Activated CD8-positive, alpha-beta memory T cell treated with anti-CD3 and anti-CD28 coated beads, Interleukin-2, amount 50 U/mL, for 24 hours (primary cell): Measurements from ENCODE around the gene CBX1.
"Not testable (repeated sequence)": the region's sequence is repeated elsewhere in the genome, so short reads cannot be mapped to it uniquely, and the experiment has no call there.

Experiments
- DNase-seq: peaks from one replicate; pipeline ENCODE4 v3.0.0-alpha.2; 2020; ENCODE audit errors: extremely low read depth

The CBX1 gene

GRCh38 chr17:48051706-48052486 lies 49.4 kb downstream of the CBX1 start:
- DNase-seq, result no peak

GRCh38 chr17:48051283-48051682 lies 50.0 kb downstream of the CBX1 start:
- no peak for DNase-seq

- DNase-seq, result no peak
These were observed 52.7 kb downstream of the CBX1 start for GRCh38 chr17:48048384-48049126.

- peak; percentile 97 for DNase-seq
These were observed 53.4 kb downstream of the CBX1 start, which contains the start of gene NFE2L1 for GRCh38 chr17:48047741-48048383. NFE2L1 (plus strand) TSS chr17:48048359; CDS start chr17:48051119, 2,760 bp downstream.

- no peak for DNase-seq
These were observed 54.1 kb downstream of the CBX1 start for GRCh38 chr17:48047113-48047740.

- DNase-seq, result no peak
These were observed 55.0 kb downstream of the CBX1 start for GRCh38 chr17:48046296-48046695.

- DNase-seq, result no peak
These were observed 55.8 kb downstream of the CBX1 start for GRCh38 chr17:48045316-48046001.

- DNase-seq, result no peak
These were observed 56.4 kb downstream of the CBX1 start for GRCh38 chr17:48044851-48045250.

GRCh38 chr17:48043176-48043575 lies 58.1 kb downstream of the CBX1 start:
- DNase-seq, result no peak

- no peak for DNase-seq
These were observed 62.6 kb downstream of the CBX1 start for GRCh38 chr17:48038687-48039086.

- DNase-seq, result no peak
These were observed 63.4 kb downstream of the CBX1 start for GRCh38 chr17:48037838-48038323.

- DNase-seq, result no peak
These were observed 64.0 kb downstream of the CBX1 start, which contains the start of gene COPZ2 for GRCh38 chr17:48037036-48037837. COPZ2 (minus strand) TSS chr17:48037797; CDS start chr17:48037777, 20 bp downstream.

- no peak for DNase-seq
These were observed 64.6 kb downstream of the CBX1 start for GRCh38 chr17:48036693-48037035.

- DNase-seq, result not testable (repeated sequence)
These were observed 66.5 kb downstream of the CBX1 start for GRCh38 chr17:48034734-48035133.

GRCh38 chr17:48031966-48032365 lies 69.3 kb downstream of the CBX1 start:
- DNase-seq, result no peak

- no peak for DNase-seq
These were observed 70.7 kb downstream of the CBX1 start for GRCh38 chr17:48030531-48030930.

GRCh38 chr17:48028736-48029135 lies 72.5 kb downstream of the CBX1 start:
- no peak for DNase-seq

- DNase-seq, result no peak
These were observed 73.8 kb downstream of the CBX1 start for GRCh38 chr17:48027322-48027981.

GRCh38 chr17:48026502-48027321 lies 74.6 kb downstream of the CBX1 start:
- DNase-seq, result peak; percentile 30
